HG03159 (cell line): Measurements from ENCODE around the gene CNOT4.
A peak's percentile ranks its signal among the peaks of the same experiment; 100 is the strongest.

Experiments used
- ATAC-seq: cut with Tn5 transposase; IDR thresholded peaks from one replicate; pipeline ENCODE4 v1.9.1; 2021; ENCODE audit warnings: mild to moderate bottlenecking, moderate library complexity; ENCODE audit not compliant: unreplicated experiment

The CNOT4 gene

GRCh38 chr7:135509839-135510591 is at the start of gene CNOT4:
TSS of gene CNOT4 (minus strand) at chr7:135510102. CDS start at chr7:135438331, 71,771 bp downstream.
- ATAC-seq = peak; percentile 96

- no peak for ATAC-seq
Measured at GRCh38 chr7:135558881-135559280, 49.0 kb upstream of the CNOT4 start.

- ATAC-seq = peak; percentile 58
Measured at GRCh38 chr7:135558337-135558767, 48.5 kb upstream of the CNOT4 start.

GRCh38 chr7:135557455-135558336 is 47.8 kb upstream of the CNOT4 start, which contains the start of gene NUP205:
TSS of gene NUP205 (plus strand) at chr7:135557917. CDS start at chr7:135557945, 28 bp downstream.
- ATAC-seq = peak; percentile 75

GRCh38 chr7:135553346-135553745 is 43.4 kb upstream of the CNOT4 start:
- ATAC-seq = no peak

- no peak for ATAC-seq
Measured at GRCh38 chr7:135552148-135552547, 42.2 kb upstream of the CNOT4 start.

GRCh38 chr7:135550196-135550595 is 40.3 kb upstream of the CNOT4 start:
- no peak for ATAC-seq

GRCh38 chr7:135541029-135541428 is 31.1 kb upstream of the CNOT4 start:
- no peak for ATAC-seq

GRCh38 chr7:135539629-135540028 is 29.7 kb upstream of the CNOT4 start:
- ATAC-seq = no peak

GRCh38 chr7:135538376-135538775 is 28.5 kb upstream of the CNOT4 start:
- no peak for ATAC-seq

GRCh38 chr7:135537905-135538304 is 28.0 kb upstream of the CNOT4 start:
- ATAC-seq = no peak

GRCh38 chr7:135537453-135537852 is 27.6 kb upstream of the CNOT4 start:
- no peak for ATAC-seq

- no peak for ATAC-seq
Measured at GRCh38 chr7:135536150-135536549, 26.2 kb upstream of the CNOT4 start.

GRCh38 chr7:135527025-135527424 is 17.1 kb upstream of the CNOT4 start:
- ATAC-seq = no peak

GRCh38 chr7:135525426-135525825 is 15.5 kb upstream of the CNOT4 start:
- no peak for ATAC-seq

GRCh38 chr7:135523146-135523545 is 13.2 kb upstream of the CNOT4 start:
- no peak for ATAC-seq

- ATAC-seq = no peak
Measured at GRCh38 chr7:135522509-135522908, 12.6 kb upstream of the CNOT4 start.

GRCh38 chr7:135519871-135520270 is 10.0 kb upstream of the CNOT4 start:
- ATAC-seq = no peak

GRCh38 chr7:135519233-135519688 is 9.4 kb upstream of the CNOT4 start:
- no peak for ATAC-seq

- no peak for ATAC-seq
Measured at GRCh38 chr7:135518748-135519147, 8.8 kb upstream of the CNOT4 start.

- no peak for ATAC-seq
Measured at GRCh38 chr7:135517060-135517459, 7.2 kb upstream of the CNOT4 start.

- no peak for ATAC-seq
Measured at GRCh38 chr7:135514856-135515255, 5.0 kb upstream of the CNOT4 start.
